HUES6 (cell line): ENCODE results near the gene PRMT1.
A peak's percentile ranks its signal among the peaks of the same experiment; 100 is the strongest.
"Not testable (repeated sequence)": the region's sequence is repeated elsewhere in the genome, so short reads cannot be mapped to it uniquely, and the experiment has no call there.

ENCODE experiments used
- H3K27ac ChIP-seq: 2 replicates; pipeline ENCODE4 v1.7.0; 2013; ENCODE audit warnings: low read depth, mild to moderate bottlenecking, low read length, inconsistent platforms
- H3K27me3 ChIP-seq: 2 replicates; pipeline ENCODE4 v1.6.1; 2013; ENCODE audit warnings: low read length; ENCODE audit not compliant: control insufficient read depth, insufficient read depth
- H3K36me3 ChIP-seq: 2 replicates; pipeline ENCODE4 v1.6.1; 2013; ENCODE audit warnings: low read length; ENCODE audit not compliant: control insufficient read depth, insufficient read depth
- H3K4me1 ChIP-seq: 2 replicates; pipeline ENCODE4 v1.6.1; 2013; ENCODE audit warnings: low read length; ENCODE audit not compliant: control insufficient read depth, insufficient read depth
- H3K4me3 ChIP-seq: 2 replicates; pipeline ENCODE4 v1.5.1; 2013; ENCODE audit warnings: low read depth, low read length
- H3K9ac ChIP-seq: one replicate; pipeline ENCODE4 v1.6.1; 2013; ENCODE audit warnings: mild to moderate bottlenecking, low read length
- H3K9me3 ChIP-seq: 2 replicates; pipeline ENCODE4 v1.6.1; 2013; ENCODE audit warnings: low read depth, low read length; ENCODE audit not compliant: control insufficient read depth, insufficient read depth

The PRMT1 gene

GRCh38 chr19:49677231-49677900 lies at the start of gene PRMT1:
TSS of gene PRMT1 (plus strand) at chr19:49677271. CDS start at chr19:49677281, 10 bp downstream.
- peaks cover 21% of the 10 kb centered on the region for H3K4me1 ChIP-seq

GRCh38 chr19:49629659-49630058 lies 47.4 kb upstream of the PRMT1 start:
- no peaks in the 10 kb centered on the region for H3K27me3 ChIP-seq
- H3K36me3 ChIP-seq: peaks cover 28% of the 10 kb centered on the region
- 0 out of 2 replicates have a peak, but pooled peaks cover 5% of the 10 kb centered on the region for H3K4me1 ChIP-seq
- no peak overlapping the region for H3K4me3 ChIP-seq
- H3K9me3 ChIP-seq: no peaks in the 10 kb centered on the region
- H3K27ac ChIP-seq: no peak overlapping the region
- no peak overlapping the region for H3K9ac ChIP-seq

More at GRCh38 chr19:49677231-49677900, at the start of gene PRMT1:
- Histone ChIP-seq H3K36me3 (peaks cover 24% of the 10 kb centered on the region), H3K27me3 (no peaks in the 10 kb centered on the region), H3K4me3 (peak within 1 kb of the TSS; percentile 88), H3K9ac (peak within 1 kb of the TSS; percentile 97), H3K9me3 (no peaks in the 10 kb centered on the region), H3K27ac (peak within 1 kb of the TSS; percentile 98)

GRCh38 chr19:49631014-49631588 lies 46.0 kb upstream of the PRMT1 start:
- no peaks in the 10 kb centered on the region for H3K9me3 ChIP-seq
- H3K27ac ChIP-seq: no peak overlapping the region
- H3K9ac ChIP-seq: no peak overlapping the region
- no peak overlapping the region for H3K4me3 ChIP-seq
- peaks cover 5% of the 10 kb centered on the region; the same call in 1 of the 2 replicates for H3K4me1 ChIP-seq
- H3K27me3 ChIP-seq: no peaks in the 10 kb centered on the region
- peaks cover 19% of the 10 kb centered on the region for H3K36me3 ChIP-seq

GRCh38 chr19:49631610-49632192 lies 45.4 kb upstream of the PRMT1 start:
- no peak overlapping the region for H3K27ac ChIP-seq
- no peaks in the 10 kb centered on the region for H3K9me3 ChIP-seq
- H3K4me1 ChIP-seq: peaks cover 6% of the 10 kb centered on the region; the same call in 1 of the 2 replicates
- no peaks in the 10 kb centered on the region for H3K27me3 ChIP-seq
- peaks cover 14% of the 10 kb centered on the region for H3K36me3 ChIP-seq
- no peak overlapping the region for H3K9ac ChIP-seq
- no peak overlapping the region for H3K4me3 ChIP-seq

- Histone ChIP-seq H3K9me3 (no peaks in the 10 kb centered on the region), H3K9ac (no peak overlapping the region), H3K27ac (no peak overlapping the region)
These were observed 44.5 kb upstream of the PRMT1 start for GRCh38 chr19:49632576-49632975.

GRCh38 chr19:49633273-49633672 lies 43.8 kb upstream of the PRMT1 start:
- H3K36me3 ChIP-seq, H3K27me3 ChIP-seq, H3K9ac ChIP-seq, H3K27ac ChIP-seq, H3K9me3 ChIP-seq, H3K4me3 ChIP-seq: not testable (repeated sequence)
- H3K4me1 ChIP-seq: peaks cover 13% of the 10 kb centered on the region

More at GRCh38 chr19:49632576-49632975, 44.5 kb upstream of the PRMT1 start:
- H3K27me3 ChIP-seq: no peaks in the 10 kb centered on the region
- H3K36me3 ChIP-seq: peaks cover 7% of the 10 kb centered on the region
- peaks cover 9% of the 10 kb centered on the region; the same call in 1 of the 2 replicates for H3K4me1 ChIP-seq
- no peak overlapping the region for H3K4me3 ChIP-seq

GRCh38 chr19:49635530-49636232 lies 41.4 kb upstream of the PRMT1 start:
- no peak overlapping the region for H3K27ac ChIP-seq
- no peak overlapping the region for H3K9ac ChIP-seq
- no peaks in the 10 kb centered on the region for H3K36me3 ChIP-seq
- peaks cover 3% of the 10 kb centered on the region; the same call in 1 of the 2 replicates for H3K27me3 ChIP-seq
- H3K4me3 ChIP-seq: no peak overlapping the region
- peaks cover 23% of the 10 kb centered on the region for H3K4me1 ChIP-seq
- no peaks in the 10 kb centered on the region for H3K9me3 ChIP-seq

GRCh38 chr19:49636233-49636932 lies 40.7 kb upstream of the PRMT1 start:
- Histone ChIP-seq H3K4me3 (no peak overlapping the region), H3K4me1 (peaks cover 23% of the 10 kb centered on the region), H3K9me3 (no peaks in the 10 kb centered on the region), H3K9ac (no peak overlapping the region), H3K27me3 (peaks cover 3% of the 10 kb centered on the region; the same call in 1 of the 2 replicates), H3K36me3 (no peaks in the 10 kb centered on the region), H3K27ac (no peak overlapping the region)

- Histone ChIP-seq H3K4me1 (peaks cover 27% of the 10 kb centered on the region), H3K9ac (peak overlapping the region; percentile 54), H3K27ac (no peak overlapping the region)
These were observed 39.0 kb upstream of the PRMT1 start for GRCh38 chr19:49637821-49638738.

More at GRCh38 chr19:49637821-49638738, 39.0 kb upstream of the PRMT1 start:
- no peaks in the 10 kb centered on the region for H3K9me3 ChIP-seq
- H3K27me3 ChIP-seq: peaks cover 3% of the 10 kb centered on the region; the same call in 1 of the 2 replicates
- peak overlapping the region; percentile 66 for H3K4me3 ChIP-seq
- H3K36me3 ChIP-seq: no peaks in the 10 kb centered on the region
